GM18867 (cell line): ENCODE measurements around the gene ZC3H12C.

Experiments used
- ATAC-seq: cut with Tn5 transposase; IDR thresholded peaks from one replicate; pipeline ENCODE4 v1.9.1; 2021; ENCODE audit warnings: mild to moderate bottlenecking, moderate library complexity; ENCODE audit not compliant: unreplicated experiment

Gene ZC3H12C

GRCh38 chr11:110147962-110148709, 54.9 kb downstream of the ZC3H12C start:
- no peak for ATAC-seq

GRCh38 chr11:110148775-110149744, 55.9 kb downstream of the ZC3H12C start:
- ATAC-seq: peak; percentile 34

GRCh38 chr11:110152199-110152598, 59.0 kb downstream of the ZC3H12C start:
- no peak for ATAC-seq

GRCh38 chr11:110153474-110153873, 60.3 kb downstream of the ZC3H12C start:
- no peak for ATAC-seq

- ATAC-seq: no peak
These were observed 63.3 kb downstream of the ZC3H12C start for GRCh38 chr11:110156503-110156902.

- ATAC-seq: no peak
These were observed 65.4 kb downstream of the ZC3H12C start for GRCh38 chr11:110158317-110159200.

- no peak for ATAC-seq
These were observed 66.3 kb downstream of the ZC3H12C start for GRCh38 chr11:110159476-110159875.

GRCh38 chr11:110160016-110160415, 66.8 kb downstream of the ZC3H12C start:
- no peak for ATAC-seq

GRCh38 chr11:110160437-110160836, 67.2 kb downstream of the ZC3H12C start:
- no peak for ATAC-seq

GRCh38 chr11:110161061-110161460, 67.9 kb downstream of the ZC3H12C start:
- ATAC-seq: no peak

- ATAC-seq: no peak
These were observed 69.0 kb downstream of the ZC3H12C start for GRCh38 chr11:110162216-110162615.

GRCh38 chr11:110165039-110165925, 72.1 kb downstream of the ZC3H12C start:
- no peak for ATAC-seq

GRCh38 chr11:110168033-110168803, 75.0 kb downstream of the ZC3H12C start:
- no peak for ATAC-seq

GRCh38 chr11:110169738-110170137, 76.5 kb downstream of the ZC3H12C start:
- no peak for ATAC-seq

GRCh38 chr11:110172468-110173065, 79.4 kb downstream of the ZC3H12C start:
- no peak for ATAC-seq

- ATAC-seq: peak; percentile 62
These were observed 80.8 kb downstream of the ZC3H12C start for GRCh38 chr11:110173811-110174644.

GRCh38 chr11:110174645-110175310, 81.6 kb downstream of the ZC3H12C start:
- no peak for ATAC-seq
